CD14-positive monocyte (primary cell): ENCODE results near the gene TUT7. TPM values are rescaled to one million over a fixed set of nuclear protein-coding genes. Genes with fewer than 3 reads are reported as not detected.

Source experiments
- DNase-seq, 3 donors: peaks; one replicate each; pipeline ENCODE4 v3.0.0-alpha.2; 2011 to 2022
- H2AFZ ChIP-seq: 2 replicates; pipeline ENCODE4 v1.6.0; 2012; ENCODE audit warnings: mild to moderate bottlenecking, low read depth, low read length, inconsistent platforms; ENCODE audit not compliant: insufficient read depth, poor library complexity, severe bottlenecking
- H3K27ac ChIP-seq, 2 donors: 1 replicate in 1 of 2; 2 replicates in 1 of 2; pipeline ENCODE4 v1.5.1; 2012 to 2013; ENCODE audit warnings: low read length in 2 of 2, control low read depth in 1 of 2, inconsistent platforms in 1 of 2, low read depth in 1 of 2, mild to moderate bottlenecking in 1 of 2
- H3K27me3 ChIP-seq, 2 donors: one replicate each; pipeline versions ENCODE4 v1.6.0 to v1.6.1; 2011 to 2013; ENCODE audit warnings: low read length in 2 of 2; ENCODE audit not compliant: control insufficient read depth in 2 of 2, insufficient read depth in 2 of 2
- H3K36me3 ChIP-seq, 2 donors: replicated peaks in 1 of 2; 1 replicate in 1 of 2; 2 replicates in 1 of 2; pipeline versions ENCODE4 v1.5.1 to v1.6.1; 2012 to 2013; ENCODE audit warnings: low read length in 2 of 2, control low read depth in 1 of 2, inconsistent platforms in 1 of 2, mild to moderate bottlenecking in 1 of 2; ENCODE audit not compliant: insufficient read depth in 2 of 2, control insufficient read depth in 1 of 2
- H3K4me1 ChIP-seq, 2 donors: 1 replicate in 1 of 2; 2 replicates in 1 of 2; pipeline versions ENCODE4 v1.5.1 to v1.6.1; 2012 to 2013; ENCODE audit warnings: low read length in 2 of 2, control low read depth in 1 of 2, inconsistent platforms in 1 of 2, mild to moderate bottlenecking in 1 of 2, moderate library complexity in 1 of 2; ENCODE audit not compliant: insufficient read depth in 2 of 2, control insufficient read depth in 1 of 2
- H3K4me2 ChIP-seq: replicated peaks from 2 replicates; pipeline ENCODE3; 2012; ENCODE audit warnings: low read length, moderate library complexity, mild to moderate bottlenecking; ENCODE audit not compliant: poor library complexity, severe bottlenecking; ENCODE audit errors: extremely low read depth
- H3K4me3 ChIP-seq, 3 experiments: fragments of 200-600 bp in 1 of 3; sonication (generic) in 1 of 3; replicated peaks in 1 of 3; 1 replicate in 2 of 3; 2 replicates in 1 of 3; pipeline ENCODE4 v1.5.1; 2011 to 2013; ENCODE audit warnings: low read length in 3 of 3, mild to moderate bottlenecking in 3 of 3, control low read depth in 2 of 3, low read depth in 2 of 3, inconsistent platforms in 1 of 3, moderate library complexity in 1 of 3
- H3K79me2 ChIP-seq: 2 replicates; pipeline ENCODE4 v1.6.0; 2012; ENCODE audit warnings: mild to moderate bottlenecking, control low read depth, inconsistent platforms, low read length, moderate library complexity; ENCODE audit not compliant: insufficient read depth
- H3K9ac ChIP-seq: 2 replicates; pipeline ENCODE4 v1.6.0; 2017; ENCODE audit warnings: low read length, mild to moderate bottlenecking; ENCODE audit not compliant: insufficient read depth, poor library complexity, severe bottlenecking
- H3K9me3 ChIP-seq, 2 donors: replicated peaks in 1 of 2; 1 replicate in 1 of 2; 2 replicates in 1 of 2; pipeline versions ENCODE4 v1.5.1 to v1.6.1; 2012 to 2013; ENCODE audit warnings: low read length in 2 of 2, control low read depth in 1 of 2; ENCODE audit not compliant: control insufficient read depth in 1 of 2, insufficient read depth in 1 of 2
- H4K20me1 ChIP-seq: 2 replicates; pipeline ENCODE4 v1.6.0; 2012; ENCODE audit warnings: mild to moderate bottlenecking, low read length, control low read depth, moderate library complexity; ENCODE audit not compliant: insufficient read depth
- H3K27ac Mint-ChIP-seq, 7 donors: one replicate each; pipeline ENCODE4 v1.8.0; 2020; ENCODE audit warnings: mild to moderate bottlenecking in 7 of 7, mixed read lengths in 7 of 7, moderate library complexity in 6 of 7, inconsistent platforms in 2 of 7
- H3K27me3 Mint-ChIP-seq, 3 donors: one replicate each; pipeline ENCODE4 v1.8.0; 2021 to 2022; ENCODE audit warnings: low read depth in 3 of 3, mild to moderate bottlenecking in 3 of 3, mixed read lengths in 3 of 3, moderate library complexity in 3 of 3, inconsistent platforms in 1 of 3
- H3K36me3 Mint-ChIP-seq, 2 donors: one replicate each; pipeline ENCODE4 v1.8.0; 2020; ENCODE audit warnings: mixed read lengths in 2 of 2, inconsistent platforms in 1 of 2, mild to moderate bottlenecking in 1 of 2
- H3K4me1 Mint-ChIP-seq: one replicate; pipeline ENCODE4 v1.8.0; 2020; ENCODE audit warnings: mild to moderate bottlenecking, mixed read lengths
- H3K4me3 Mint-ChIP-seq, 2 donors: one replicate each; pipeline ENCODE4 v1.8.0; 2020; ENCODE audit warnings: mild to moderate bottlenecking in 2 of 2, mixed read lengths in 2 of 2, moderate library complexity in 1 of 2
- H3K9me3 Mint-ChIP-seq, 7 donors: one replicate each; pipeline ENCODE4 v1.8.0; 2020 to 2022; ENCODE audit warnings: mixed read lengths in 7 of 7, mild to moderate bottlenecking in 6 of 7, moderate library complexity in 6 of 7, inconsistent platforms in 2 of 7
- WGBS: methylation state at CpG from one replicate; pipeline ENCODE4 v1.1.5; 2013; ENCODE audit warnings: missing lambda C conversion rate; ENCODE audit not compliant: insufficient coverage; 5-methylcytosine and 5-hydroxymethylcytosine counted together
- intact Hi-C, 2 donors: fragments of 100-400 bp; cut with micrococcal nuclease; formaldehyde crosslinking; loops; one replicate each; pipeline versions ENCODE4 v1.15.0 to v1.15.1; 2023
- polyA plus RNA-seq, 3 donors: library from polyadenylated mRNA; depleted of rRNA in 1 of 3; unstranded in 2 of 3; stranded (reverse) in 1 of 3; fragments of 300-500 nt in 2 of 3; fragments of >200 nt in 1 of 3; fragmentation: Illumina TruSeq in 2 of 3; gene quantifications; 1 replicate in 2 of 3; 2 replicates in 1 of 3; pipeline ENCODE4 v1.2.3, GENCODE V29; 2012 to 2021
- TF ChIP-seq, protein P1 (sequence below): fragments of 200-600 bp; IDR thresholded peaks from one replicate; pipeline ENCODE4 v1.8.0; 2022; ENCODE audit warnings: antibody characterized with exemption, mild to moderate bottlenecking

TUT7 gene
- polyA plus RNA-seq, 3 donors = 14.2 to 51.6 (median 27.9) TPM

DNA sequence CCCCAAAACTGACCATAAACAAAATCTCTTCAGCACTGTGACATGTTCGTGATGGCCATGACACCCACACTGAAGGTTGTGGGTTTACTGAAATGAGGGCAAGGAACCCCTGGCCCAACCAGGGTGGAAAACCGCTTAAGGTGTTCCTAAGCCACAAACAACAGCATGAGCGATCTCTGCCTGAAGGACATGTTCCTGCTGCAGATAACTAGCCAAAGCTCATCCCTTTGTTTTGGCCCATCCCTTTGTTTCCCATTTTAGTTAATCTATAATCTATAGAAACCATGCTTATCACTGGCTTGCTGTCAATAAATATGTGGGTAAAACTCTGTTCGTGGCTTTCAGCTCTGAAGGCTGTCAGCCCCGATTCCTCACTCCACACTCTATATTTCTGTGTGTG is 21.8 kb upstream of the TUT7 start:
- Histone ChIP-seq H3K4me2 (no peak overlapping the region), H3K4me1 (no peaks in the 10 kb centered on the region), H3K27ac (no peak overlapping the region), H2AFZ (no peak overlapping the region), H3K36me3 (no peaks in the 10 kb centered on the region), H3K4me3 (no peak overlapping the region), H3K9ac (no peak overlapping the region), H3K27me3 (no peaks in the 10 kb centered on the region), H4K20me1 (no peaks in the 10 kb centered on the region), H3K9me3 (peaks cover 12 to 14% of the 10 kb centered on the region in 2 donors), H3K79me2 (no peaks in the 10 kb centered on the region)
- no peak overlapping the region for H3K27ac Mint-ChIP-seq
- H3K27me3 Mint-ChIP-seq = peaks cover 8 to 16% (median 13%) of the 10 kb centered on the region in 3 donors
- H3K4me3 Mint-ChIP-seq = no peak overlapping the region
- TF ChIP-seq, protein P1, sequence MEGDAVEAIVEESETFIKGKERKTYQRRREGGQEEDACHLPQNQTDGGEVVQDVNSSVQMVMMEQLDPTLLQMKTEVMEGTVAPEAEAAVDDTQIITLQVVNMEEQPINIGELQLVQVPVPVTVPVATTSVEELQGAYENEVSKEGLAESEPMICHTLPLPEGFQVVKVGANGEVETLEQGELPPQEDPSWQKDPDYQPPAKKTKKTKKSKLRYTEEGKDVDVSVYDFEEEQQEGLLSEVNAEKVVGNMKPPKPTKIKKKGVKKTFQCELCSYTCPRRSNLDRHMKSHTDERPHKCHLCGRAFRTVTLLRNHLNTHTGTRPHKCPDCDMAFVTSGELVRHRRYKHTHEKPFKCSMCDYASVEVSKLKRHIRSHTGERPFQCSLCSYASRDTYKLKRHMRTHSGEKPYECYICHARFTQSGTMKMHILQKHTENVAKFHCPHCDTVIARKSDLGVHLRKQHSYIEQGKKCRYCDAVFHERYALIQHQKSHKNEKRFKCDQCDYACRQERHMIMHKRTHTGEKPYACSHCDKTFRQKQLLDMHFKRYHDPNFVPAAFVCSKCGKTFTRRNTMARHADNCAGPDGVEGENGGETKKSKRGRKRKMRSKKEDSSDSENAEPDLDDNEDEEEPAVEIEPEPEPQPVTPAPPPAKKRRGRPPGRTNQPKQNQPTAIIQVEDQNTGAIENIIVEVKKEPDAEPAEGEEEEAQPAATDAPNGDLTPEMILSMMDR = no peak
- no peaks in the 10 kb centered on the region for H3K4me1 Mint-ChIP-seq
- H3K36me3 Mint-ChIP-seq = no peaks in the 10 kb centered on the region
- DNase-seq = no peak
- intact Hi-C loops = no loop called here
- peaks cover 10 to 34% (median 25%) of the 10 kb centered on the region in 7 donors for H3K9me3 Mint-ChIP-seq
- WGBS = 100% methylated on average over 2 of the region's 5 CpGs

DNA sequence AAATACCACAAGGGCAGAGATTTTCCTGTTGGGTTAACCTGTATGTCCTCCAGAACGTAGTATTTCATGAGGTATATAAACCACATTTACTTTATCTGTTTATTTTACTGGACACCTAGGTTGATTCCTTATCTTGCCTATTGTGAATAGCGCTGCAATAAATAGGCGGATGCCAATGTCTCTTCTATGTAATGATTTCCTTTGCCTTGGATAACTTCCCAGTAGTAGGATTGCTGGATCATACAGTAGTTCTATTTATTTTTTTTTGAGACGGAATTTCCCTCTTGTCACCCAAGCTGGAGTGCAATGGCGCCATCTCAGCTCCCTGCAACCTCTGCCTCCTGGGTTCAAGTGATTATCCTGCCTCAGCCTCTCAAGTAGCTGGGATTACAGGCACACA is 15.6 kb upstream of the TUT7 start:
- intact Hi-C loops = no loop called here
- no peak overlapping the region for H2AFZ ChIP-seq
- H3K4me1 ChIP-seq = peaks cover 21 to 26% of the 10 kb centered on the region in 2 donors
- H3K36me3 ChIP-seq = no peaks in the 10 kb centered on the region
- no peaks in the 10 kb centered on the region for H4K20me1 ChIP-seq
- TF ChIP-seq, protein P1 = no peak
- Mint-ChIP-seq H3K36me3 (peaks cover 0 to 7% of the 10 kb centered on the region in 2 donors), H3K4me1 (peaks cover 27% of the 10 kb centered on the region), H3K9me3 (peaks cover 16 to 37% (median 33%) of the 10 kb centered on the region in 7 donors), H3K27ac (peak overlapping the region in 6 of 7 donors; percentile 55 to 90 (median 84)), H3K4me3 (no peak overlapping the region), H3K27me3 (peaks cover 7 to 21% (median 13%) of the 10 kb centered on the region in 3 donors)
- peak overlapping the region; percentile 43 to 90 for H3K27ac ChIP-seq
- no peak overlapping the region for H3K9ac ChIP-seq
- DNase-seq = no peak
- peak overlapping the region; percentile 47 for H3K4me2 ChIP-seq
- peak overlapping the region in 1 of 3 experiments; percentile 35 for H3K4me3 ChIP-seq
- peaks cover 15 to 25% of the 10 kb centered on the region in 2 donors for H3K9me3 ChIP-seq
- no peaks in the 10 kb centered on the region for H3K79me2 ChIP-seq
- no peaks in the 10 kb centered on the region for H3K27me3 ChIP-seq
- no CpG with 5 or more reads among the region's 5 CpGs for WGBS
